IMR-90 (cell line): ENCODE data around the gene GHR. TPM values are rescaled to one million over a fixed set of nuclear protein-coding genes. Genes with fewer than 3 reads are reported as not detected.

Source experiments
- ATAC-seq: fragments of 200-7000 bp; cut with Tn5 transposase; 2 replicates; pipeline ENCODE4 v1.9.1; 2020; ENCODE audit warnings: low read depth, mild to moderate bottlenecking, moderate library complexity
- BruUV-seq: library from RNA; stranded (reverse); fragments of 400-500 nt; replicated peaks from 2 replicates; lab custom pipeline; 2021; lab: Mats Ljungman, UMichigan
- CTCF ChIA-PET: fragments of 300-600 bp; formaldehyde crosslinking; extraction: SDS; loops from one replicate; lab custom pipeline; 2021; ENCODE audit warnings: antibody characterized with exemption; lab: Yijun Ruan, JAX
- POLR2A ChIA-PET: fragments of 300-600 bp; sonication (Branson Sonifier 250); formaldehyde crosslinking; loops from one replicate; lab custom pipeline; 2022; ENCODE audit warnings: antibody characterized with exemption; ENCODE audit not compliant: unreplicated experiment; lab: Charles Lee
- DNase-seq: peaks from one replicate; pipeline ENCODE4 v3.0.0; 2013
- H2AFZ ChIP-seq: replicated peaks from 2 replicates; pipeline ENCODE3; 2013; ENCODE audit warnings: low read length, mild to moderate bottlenecking; ENCODE audit not compliant: poor library complexity
- H2AK5ac ChIP-seq: 2 replicates; pipeline ENCODE4 v1.6.1; 2013; ENCODE audit warnings: low read depth, low read length, inconsistent platforms
- H2AK9ac ChIP-seq: replicated peaks from 2 replicates; pipeline ENCODE3; 2013; ENCODE audit warnings: mild to moderate bottlenecking, low read depth, low read length, moderate library complexity; ENCODE audit not compliant: poor library complexity
- H2BK120ac ChIP-seq: 2 replicates; pipeline ENCODE4 v1.6.1; 2013; ENCODE audit warnings: low read depth, low read length, inconsistent platforms
- H2BK15ac ChIP-seq: 3 replicates; pipeline ENCODE4 v1.6.1; 2013; ENCODE audit warnings: low read depth, low read length, inconsistent platforms
- H2BK20ac ChIP-seq: 2 replicates; pipeline ENCODE4 v1.6.1; 2013; ENCODE audit warnings: low read depth, mild to moderate bottlenecking, inconsistent platforms, low read length, moderate library complexity
- H2BK5ac ChIP-seq: 2 replicates; pipeline ENCODE4 v1.6.1; 2013; ENCODE audit warnings: mild to moderate bottlenecking, low read depth, low read length, inconsistent platforms; ENCODE audit not compliant: poor library complexity, severe bottlenecking
- H3K14ac ChIP-seq: replicated peaks from 2 replicates; pipeline ENCODE4 v1.6.1; 2013; ENCODE audit warnings: low read depth, low read length, inconsistent platforms
- H3K18ac ChIP-seq: 2 replicates; pipeline ENCODE4 v1.6.1; 2013; ENCODE audit warnings: low read depth, low read length, control low read depth
- H3K23ac ChIP-seq: 2 replicates; pipeline ENCODE4 v1.6.1; 2013; ENCODE audit warnings: low read depth, low read length, inconsistent platforms
- H3K27ac ChIP-seq: 2 replicates; pipeline ENCODE4 v1.5.1; 2013; ENCODE audit warnings: mild to moderate bottlenecking, control low read depth, low read length; ENCODE audit not compliant: insufficient read depth
- H3K27me3 ChIP-seq: 2 replicates; pipeline ENCODE4 v1.6.1; 2013; ENCODE audit warnings: low read length; ENCODE audit not compliant: control insufficient read depth, insufficient read depth
- H3K36me3 ChIP-seq: 2 replicates; pipeline ENCODE4 v1.6.1; 2013; ENCODE audit warnings: low read length, mixed read lengths; ENCODE audit not compliant: control insufficient read depth, insufficient read depth
- H3K4ac ChIP-seq: 2 replicates; pipeline ENCODE4 v1.6.1; 2013; ENCODE audit warnings: low read depth, low read length, inconsistent platforms
- H3K4me1 ChIP-seq: 2 replicates; pipeline ENCODE4 v1.6.1; 2013; ENCODE audit warnings: low read length, mixed read lengths; ENCODE audit not compliant: control insufficient read depth, insufficient read depth
- H3K4me2 ChIP-seq: 2 replicates; pipeline ENCODE4 v1.6.1; 2013; ENCODE audit warnings: low read depth, mild to moderate bottlenecking, control low read depth, low read length, moderate library complexity
- H3K4me3 ChIP-seq: 2 replicates; pipeline ENCODE4 v1.5.1; 2013; ENCODE audit warnings: low read depth, mild to moderate bottlenecking, control low read depth, low read length, moderate library complexity; ENCODE audit not compliant: insufficient read depth
- H3K56ac ChIP-seq: 2 replicates; pipeline ENCODE4 v1.6.1; 2013; ENCODE audit warnings: low read length, inconsistent platforms; ENCODE audit not compliant: insufficient read depth; ENCODE audit errors: extremely low read depth
- H3K79me1 ChIP-seq, 2 experiments: 2 replicates each; pipeline ENCODE4 v1.6.1; 2013; ENCODE audit warnings: low read length in 2 of 2, inconsistent platforms in 1 of 2, low read depth in 1 of 2
- H3K9ac ChIP-seq: 2 replicates; pipeline ENCODE4 v1.6.1; 2013; ENCODE audit warnings: low read depth, low read length, control low read depth
- H3K9me1 ChIP-seq: 2 replicates; pipeline ENCODE4 v1.6.1; 2013; ENCODE audit warnings: low read length, inconsistent platforms; ENCODE audit not compliant: insufficient read depth
- H3K9me3 ChIP-seq: 2 replicates; pipeline ENCODE4 v1.6.1; 2013; ENCODE audit warnings: low read length; ENCODE audit not compliant: control insufficient read depth, insufficient read depth
- H4K20me1 ChIP-seq: 2 replicates; pipeline ENCODE4 v1.6.1; 2013; ENCODE audit warnings: low read length, inconsistent platforms; ENCODE audit not compliant: insufficient read depth
- H4K5ac ChIP-seq: 2 replicates; pipeline ENCODE4 v1.6.1; 2013; ENCODE audit warnings: mild to moderate bottlenecking, low read depth, low read length, control low read depth
- H4K8ac ChIP-seq, 2 experiments: 2 replicates each; pipeline ENCODE4 v1.6.1; 2013; ENCODE audit warnings: low read depth in 2 of 2, low read length in 2 of 2, control low read depth in 1 of 2, inconsistent platforms in 1 of 2
- H4K91ac ChIP-seq: 2 replicates; pipeline ENCODE4 v1.6.1; 2013; ENCODE audit warnings: low read depth, low read length, inconsistent platforms; ENCODE audit not compliant: insufficient read depth
- BHLHE40 ChIP-seq: fragments of 150-350 bp; IDR thresholded peaks from 2 replicates; pipeline ENCODE4 v1.6.1; 2016; ENCODE audit warnings: mild to moderate bottlenecking, low read depth, low read length
- CEBPB ChIP-seq: IDR thresholded peaks from 2 replicates; pipeline ENCODE4 v1.6.1; 2012; ENCODE audit warnings: low read depth, low read length, improper control_type of control experiment
- CHD1 ChIP-seq: IDR thresholded peaks from 2 replicates; pipeline ENCODE4 v1.6.1; 2012; ENCODE audit warnings: low read depth, low read length, improper control_type of control experiment
- FOS ChIP-seq: fragments of 150-350 bp; IDR thresholded peaks from 2 replicates; pipeline ENCODE4 v1.6.1; 2016; ENCODE audit warnings: low read depth, low read length
- MAFK ChIP-seq: IDR thresholded peaks from 2 replicates; pipeline ENCODE4 v1.6.1; 2012; ENCODE audit warnings: low read depth, low read length, improper control_type of control experiment
- MAZ ChIP-seq: IDR thresholded peaks from 2 replicates; pipeline ENCODE4 v1.6.1; 2012; ENCODE audit warnings: low read depth, mild to moderate bottlenecking, low read length, improper control_type of control experiment, moderate library complexity, borderline replicate concordance
- MXI1 ChIP-seq: IDR thresholded peaks from 2 replicates; pipeline ENCODE4 v1.6.1; 2012; ENCODE audit warnings: low read depth, mild to moderate bottlenecking, low read length, moderate library complexity, borderline replicate concordance
- NFE2L2 ChIP-seq: fragments of 150-350 bp; IDR thresholded peaks from 2 replicates; pipeline ENCODE4 v1.6.1; 2016; ENCODE audit warnings: low read depth, mild to moderate bottlenecking, low read length
- POLR2A ChIP-seq: IDR thresholded peaks from 2 replicates; pipeline ENCODE4 v1.6.1; 2012; ENCODE audit warnings: mild to moderate bottlenecking, low read depth, low read length
- RAD21 ChIP-seq: IDR thresholded peaks from 2 replicates; pipeline ENCODE4 v1.6.1; 2012; ENCODE audit warnings: low read length, improper control_type of control experiment
- RCOR1 ChIP-seq: IDR thresholded peaks from 2 replicates; pipeline ENCODE4 v1.6.1; 2012; ENCODE audit warnings: mild to moderate bottlenecking, low read length, improper control_type of control experiment; ENCODE audit not compliant: insufficient replicate concordance
- RFX5 ChIP-seq: IDR thresholded peaks from 2 replicates; pipeline ENCODE4 v1.8.0; 2012; ENCODE audit warnings: low read depth, mild to moderate bottlenecking, low read length, moderate library complexity
- SMC3 ChIP-seq: fragments of 150-350 bp; IDR thresholded peaks from 2 replicates; pipeline ENCODE4 v1.6.1; 2016; ENCODE audit warnings: low read depth, mild to moderate bottlenecking, antibody characterized with exemption, low read length, moderate library complexity
- WGBS, 2 experiments: methylation state at CpG; one replicate each; pipeline versions ENCODE4 v1.1.5 to v1.1.7; 2013; ENCODE audit warnings: missing lambda C conversion rate in 2 of 2; ENCODE audit not compliant: insufficient read length in 1 of 2; ENCODE audit errors: extremely low coverage in 2 of 2; 5-methylcytosine and 5-hydroxymethylcytosine counted together
- dilution Hi-C: fragments of 300-500 bp; cut with HindIII; formaldehyde crosslinking; loops from one replicate; pipeline ENCODE4 v1.14.3; 2018; ENCODE audit warnings: low sequenced_read_pairs; ENCODE audit not compliant: unreplicated experiment
- in situ Hi-C: fragments of 300-500 bp; cut with MboI; formaldehyde crosslinking; loops from 3 replicates; pipeline ENCODE4 v1.14.3; 2019; ENCODE audit warnings: low sequenced_read_pairs, inconsistent platforms, mixed read lengths
- intact Hi-C: fragments of 100-400 bp; cut with micrococcal nuclease; formaldehyde crosslinking; loops from 2 replicates; pipeline ENCODE4 v1.10.0; 2022
- polyA plus RNA-seq, 3 experiments: library from polyadenylated mRNA; depleted of rRNA; stranded (reverse); fragments of >200 nt; gene quantifications; 2 replicates each; pipeline ENCODE4 v1.2.3, GENCODE V29; 2012; ENCODE audit warnings: low replicate concordance in 1 of 3
- total RNA-seq: library from RNA; depleted of rRNA; stranded (reverse); fragments of >200 nt; gene quantifications from 2 replicates; pipeline ENCODE4 v1.2.3, GENCODE V29; 2012
- TF ChIP-seq, protein P1 (sequence below): fragments of 150-350 bp; IDR thresholded peaks from 2 replicates; pipeline ENCODE4 v1.6.1; 2017; ENCODE audit warnings: mild to moderate bottlenecking, antibody characterized with exemption, low read length, low read depth
- TF ChIP-seq, protein P2 (sequence below): fragments of 150-350 bp; IDR thresholded peaks from 2 replicates; pipeline ENCODE4 v1.6.1; 2016; ENCODE audit warnings: low read depth, mild to moderate bottlenecking, low read length, moderate library complexity, borderline replicate concordance
- TF ChIP-seq, protein P3 (sequence below): conservative IDR thresholded peaks from 2 replicates; pipeline ENCODE4 v1.5.1; 2012; ENCODE audit warnings: mild to moderate bottlenecking, low read depth, low read length, improper control_type of control experiment

GHR gene
- total and polyA plus RNA-seq, 2 of the 4 experiments (the other 2 are of a cell fraction), result 0.36 to 1.1 TPM

DNA sequence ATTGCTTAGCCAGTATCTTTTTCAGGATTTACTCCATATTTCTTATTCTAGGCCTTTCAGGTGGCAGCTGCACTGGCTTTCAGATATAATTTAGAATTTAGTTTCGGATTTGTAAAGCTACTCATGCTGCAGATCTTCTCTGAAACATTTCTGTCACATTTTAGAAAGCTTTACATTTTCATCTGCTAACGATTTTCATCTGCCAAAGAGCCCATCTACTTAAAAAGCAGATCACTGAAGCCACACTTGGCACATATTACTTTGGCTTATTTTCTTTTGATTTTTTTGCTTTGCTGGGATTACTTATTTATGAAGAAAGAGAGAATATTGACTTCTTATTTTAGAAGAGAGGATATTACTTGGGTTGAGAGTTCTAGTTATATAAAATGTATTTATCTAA lies 98.2 kb downstream of the GHR start:
- Histone ChIP-seq H4K5ac (no peak overlapping the region), H4K20me1 (no peaks in the 10 kb centered on the region), H3K79me1 (no peaks in the 10 kb centered on the region), H3K9me1 (no peaks in the 10 kb centered on the region), H3K14ac (no peak overlapping the region), H3K36me3 (no peaks in the 10 kb centered on the region), H2AFZ (no peak overlapping the region), H2AK9ac (no peak overlapping the region), H3K4me2 (no peak overlapping the region), H2BK20ac (no peak overlapping the region), H3K18ac (no peak overlapping the region), H3K23ac (no peak overlapping the region), H3K27ac (no peak overlapping the region), H4K8ac (no peak overlapping the region), H3K4me3 (no peak overlapping the region), H3K4ac (no peak overlapping the region), H3K4me1 (no peaks in the 10 kb centered on the region), H2BK120ac (no peak overlapping the region), H3K9ac (no peak overlapping the region), H3K56ac (no peak overlapping the region), H3K9me3 (no peaks in the 10 kb centered on the region), H2BK15ac (no peak overlapping the region), H3K27me3 (no peaks in the 10 kb centered on the region), H2BK5ac (no peak overlapping the region), H2AK5ac (no peak overlapping the region), H4K91ac (no peak overlapping the region)
- TF ChIP-seq MAFK, result no peak
- no peak for TF ChIP-seq CHD1
- TF ChIP-seq, protein P1, sequence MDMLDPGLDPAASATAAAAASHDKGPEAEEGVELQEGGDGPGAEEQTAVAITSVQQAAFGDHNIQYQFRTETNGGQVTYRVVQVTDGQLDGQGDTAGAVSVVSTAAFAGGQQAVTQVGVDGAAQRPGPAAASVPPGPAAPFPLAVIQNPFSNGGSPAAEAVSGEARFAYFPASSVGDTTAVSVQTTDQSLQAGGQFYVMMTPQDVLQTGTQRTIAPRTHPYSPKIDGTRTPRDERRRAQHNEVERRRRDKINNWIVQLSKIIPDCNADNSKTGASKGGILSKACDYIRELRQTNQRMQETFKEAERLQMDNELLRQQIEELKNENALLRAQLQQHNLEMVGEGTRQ, result no peak
- no peak for TF ChIP-seq RAD21
- no peak for TF ChIP-seq RFX5
- TF ChIP-seq MAZ, result no peak
- TF ChIP-seq POLR2A, result no peak
- TF ChIP-seq RCOR1, result no peak
- TF ChIP-seq, protein P2, sequence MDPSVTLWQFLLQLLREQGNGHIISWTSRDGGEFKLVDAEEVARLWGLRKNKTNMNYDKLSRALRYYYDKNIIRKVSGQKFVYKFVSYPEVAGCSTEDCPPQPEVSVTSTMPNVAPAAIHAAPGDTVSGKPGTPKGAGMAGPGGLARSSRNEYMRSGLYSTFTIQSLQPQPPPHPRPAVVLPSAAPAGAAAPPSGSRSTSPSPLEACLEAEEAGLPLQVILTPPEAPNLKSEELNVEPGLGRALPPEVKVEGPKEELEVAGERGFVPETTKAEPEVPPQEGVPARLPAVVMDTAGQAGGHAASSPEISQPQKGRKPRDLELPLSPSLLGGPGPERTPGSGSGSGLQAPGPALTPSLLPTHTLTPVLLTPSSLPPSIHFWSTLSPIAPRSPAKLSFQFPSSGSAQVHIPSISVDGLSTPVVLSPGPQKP, result no peak
- no peak for TF ChIP-seq SMC3
- no peak for TF ChIP-seq CEBPB
- TF ChIP-seq FOS, result no peak
- no peak for TF ChIP-seq BHLHE40
- no peak for TF ChIP-seq NFE2L2
- TF ChIP-seq MXI1, result no peak
- TF ChIP-seq, protein P3, sequence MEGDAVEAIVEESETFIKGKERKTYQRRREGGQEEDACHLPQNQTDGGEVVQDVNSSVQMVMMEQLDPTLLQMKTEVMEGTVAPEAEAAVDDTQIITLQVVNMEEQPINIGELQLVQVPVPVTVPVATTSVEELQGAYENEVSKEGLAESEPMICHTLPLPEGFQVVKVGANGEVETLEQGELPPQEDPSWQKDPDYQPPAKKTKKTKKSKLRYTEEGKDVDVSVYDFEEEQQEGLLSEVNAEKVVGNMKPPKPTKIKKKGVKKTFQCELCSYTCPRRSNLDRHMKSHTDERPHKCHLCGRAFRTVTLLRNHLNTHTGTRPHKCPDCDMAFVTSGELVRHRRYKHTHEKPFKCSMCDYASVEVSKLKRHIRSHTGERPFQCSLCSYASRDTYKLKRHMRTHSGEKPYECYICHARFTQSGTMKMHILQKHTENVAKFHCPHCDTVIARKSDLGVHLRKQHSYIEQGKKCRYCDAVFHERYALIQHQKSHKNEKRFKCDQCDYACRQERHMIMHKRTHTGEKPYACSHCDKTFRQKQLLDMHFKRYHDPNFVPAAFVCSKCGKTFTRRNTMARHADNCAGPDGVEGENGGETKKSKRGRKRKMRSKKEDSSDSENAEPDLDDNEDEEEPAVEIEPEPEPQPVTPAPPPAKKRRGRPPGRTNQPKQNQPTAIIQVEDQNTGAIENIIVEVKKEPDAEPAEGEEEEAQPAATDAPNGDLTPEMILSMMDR, result no peak
- intact Hi-C loops, result no loop called here
- dilution Hi-C loops, result no loop called here
- no peak for ATAC-seq
- WGBS, 2 experiments, result no CpG with 5 or more reads among the region's 2 CpGs
- no peak for DNase-seq
- ChIA-PET POLR2A (no interaction called here), CTCF (interaction anchor here (1.1 kb wide), 1 partner anchor 31 kb away, joined by 3 read pairs; no protein-coding TSS in a partner anchor)
- in situ Hi-C loops, result no loop called here
- no TSS peak for BruUV-seq
